Measurements from ENCODE around the gene BUB1B. TPM values are rescaled to one million over a fixed set of nuclear protein-coding genes. Genes with fewer than 3 reads are reported as not detected.

The BUB1B gene
- total RNA-seq, 1 donor from 2014 or later = 11.9 TPM

DNA sequence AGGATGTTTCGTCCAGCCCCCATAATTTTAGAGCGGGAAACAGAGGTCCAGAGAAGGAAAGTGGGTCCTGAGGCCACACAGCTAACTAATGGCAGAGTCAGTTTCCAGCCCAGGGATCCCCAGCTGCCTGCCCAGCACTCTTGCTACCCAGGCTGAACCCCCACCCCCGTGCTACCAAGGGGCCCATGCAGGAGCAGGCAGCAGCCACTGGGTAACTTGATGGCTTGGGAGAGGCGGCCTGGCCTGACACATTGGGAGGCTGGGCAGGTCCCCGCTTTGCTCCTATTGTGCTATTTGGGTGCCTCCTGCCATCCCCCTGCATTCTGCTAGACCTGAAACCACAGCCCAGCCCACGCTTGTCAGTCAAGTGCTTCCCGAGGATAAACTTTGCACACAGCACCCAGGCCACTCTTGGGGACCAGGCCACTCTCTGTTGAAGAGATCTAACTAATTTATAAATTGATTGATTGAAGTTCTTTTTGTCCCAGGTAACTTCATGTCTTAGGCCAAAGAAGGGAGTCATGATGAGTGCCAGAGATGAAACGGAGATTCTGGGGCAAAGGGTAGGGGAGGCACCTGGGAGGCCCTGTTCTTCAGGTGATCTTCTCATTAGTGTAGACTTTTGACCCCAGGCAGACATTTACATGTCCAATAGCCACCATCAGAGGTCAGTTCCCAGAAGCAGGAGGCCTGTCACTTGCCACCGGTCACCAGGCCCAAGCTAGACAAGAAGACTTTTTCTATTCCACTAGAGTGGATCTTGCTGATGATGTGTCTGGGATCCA lies 85.0 kb downstream of the BUB1B start:
- Mint-ChIP-seq H3K4me3 (ENCODE audit: unreplicated experiment) (no peak overlapping the region), H3K36me3 (ENCODE audit: low read depth, unreplicated experiment) (no peaks in the 10 kb centered on the region), H3K4me1 (ENCODE audit: unreplicated experiment) (peaks cover 5% of the 10 kb centered on the region), H3K27ac (ENCODE audit: unreplicated experiment) (no peak overlapping the region), H3K9me3 (ENCODE audit: unreplicated experiment) (no peaks in the 10 kb centered on the region), H3K27me3 (ENCODE audit: unreplicated experiment) (no peaks in the 10 kb centered on the region)
- no peak for TF ChIP-seq CTCF (IDR thresholded peaks at IDR 0.05; ENCODE audit: unreplicated experiment)
- no peak for DNase-seq (ENCODE audit: low spot score)

GRCh38 chr15:40246496-40247280 lies 85.8 kb downstream of the BUB1B start:
- H3K27ac Mint-ChIP-seq (ENCODE audit: unreplicated experiment) = no peak overlapping the region
- peaks cover 5% of the 10 kb centered on the region for H3K27me3 Mint-ChIP-seq (ENCODE audit: unreplicated experiment)
- peaks cover 5% of the 10 kb centered on the region for H3K4me1 Mint-ChIP-seq (ENCODE audit: unreplicated experiment)
- H3K36me3 Mint-ChIP-seq (ENCODE audit: low read depth, unreplicated experiment) = no peaks in the 10 kb centered on the region
- DNase-seq (ENCODE audit: low spot score) = no peak
- H3K4me3 Mint-ChIP-seq (ENCODE audit: unreplicated experiment) = no peak overlapping the region
- TF ChIP-seq CTCF (IDR thresholded peaks at IDR 0.05; ENCODE audit: unreplicated experiment) = no peak
- H3K9me3 Mint-ChIP-seq (ENCODE audit: unreplicated experiment) = no peaks in the 10 kb centered on the region

DNA sequence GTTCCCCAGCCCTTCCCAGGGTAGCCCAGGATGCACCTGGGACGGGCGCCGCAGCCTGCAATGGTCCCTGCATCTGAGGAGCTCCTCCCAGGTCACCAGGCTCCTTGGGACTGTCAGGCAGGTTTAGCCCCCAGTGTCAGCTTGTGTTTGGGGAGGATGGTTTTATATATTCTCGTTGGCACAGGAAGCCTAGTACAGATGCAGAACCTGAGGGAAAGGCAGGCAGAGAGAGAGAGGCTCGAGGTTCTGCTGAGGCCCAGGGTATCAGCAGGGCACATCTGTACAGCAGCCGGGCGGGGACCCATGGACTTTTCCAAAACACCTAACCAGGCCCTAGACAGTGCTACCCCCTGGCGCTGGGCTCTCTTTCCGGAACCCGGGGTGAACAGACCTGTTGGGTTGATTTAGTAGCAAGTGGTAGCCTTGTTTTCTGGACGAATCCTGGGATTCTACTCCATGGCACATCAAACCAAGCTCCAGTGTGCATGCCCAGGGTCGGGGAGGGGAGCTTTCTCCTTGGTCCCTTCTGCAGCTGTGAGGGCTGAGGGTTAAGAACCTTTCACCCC lies 86.6 kb downstream of the BUB1B start:
- no peak for TF ChIP-seq CTCF (IDR thresholded peaks at IDR 0.05; ENCODE audit: unreplicated experiment)
- H3K27ac Mint-ChIP-seq (ENCODE audit: unreplicated experiment) = no peak overlapping the region

DNA sequence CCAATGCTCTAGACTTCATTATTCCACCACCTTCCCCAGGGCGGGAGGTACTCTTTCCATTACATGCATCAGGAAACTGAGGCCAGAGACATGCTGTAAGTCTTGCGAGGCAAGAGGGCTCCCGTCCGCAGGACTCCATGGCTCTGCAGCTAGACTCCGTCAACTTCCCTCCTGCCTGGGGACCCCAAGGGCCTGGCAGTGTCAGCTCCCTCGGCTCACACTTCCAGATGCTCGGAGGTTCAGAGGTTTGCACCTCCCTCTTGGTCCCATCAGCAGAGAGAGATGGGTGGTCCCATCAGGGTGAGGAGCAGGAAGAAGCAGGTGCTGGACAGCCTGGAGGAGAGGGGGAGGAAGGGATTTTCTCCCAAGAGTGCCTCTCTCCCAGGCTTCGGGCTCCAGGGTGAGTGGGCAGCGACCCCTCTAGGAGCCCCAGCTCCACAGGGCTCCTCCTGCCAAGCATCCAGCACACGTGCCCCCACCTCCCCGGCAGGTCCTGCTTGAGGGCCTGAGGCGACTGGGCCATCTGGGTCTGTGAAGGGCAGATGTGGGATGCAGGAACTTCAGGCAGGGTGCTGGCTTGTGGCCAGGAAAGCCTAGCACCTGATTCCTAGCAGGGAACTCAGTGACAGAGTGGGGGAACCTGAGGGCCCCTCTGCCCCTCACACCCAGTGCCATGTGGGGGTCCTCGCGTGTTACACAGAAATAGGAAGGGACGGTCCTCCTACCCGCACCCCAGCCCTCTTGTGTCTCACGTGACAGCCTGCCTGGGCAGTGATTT lies 87.3 kb downstream of the BUB1B start:
- peaks cover 7% of the 10 kb centered on the region for H3K27me3 Mint-ChIP-seq (ENCODE audit: unreplicated experiment)

More for the DNA sequence above, 86.6 kb downstream of the BUB1B start:
- Mint-ChIP-seq H3K4me3 (ENCODE audit: unreplicated experiment) (no peak overlapping the region), H3K36me3 (ENCODE audit: low read depth, unreplicated experiment) (no peaks in the 10 kb centered on the region), H3K4me1 (ENCODE audit: unreplicated experiment) (peaks cover 5% of the 10 kb centered on the region), H3K9me3 (ENCODE audit: unreplicated experiment) (no peaks in the 10 kb centered on the region), H3K27me3 (ENCODE audit: unreplicated experiment) (peaks cover 7% of the 10 kb centered on the region)
- DNase-seq (ENCODE audit: low spot score) = no peak

More for the DNA sequence above, 87.3 kb downstream of the BUB1B start:
- peaks cover 2% of the 10 kb centered on the region for H3K4me1 Mint-ChIP-seq (ENCODE audit: unreplicated experiment)
- no peak overlapping the region for H3K4me3 Mint-ChIP-seq (ENCODE audit: unreplicated experiment)
- H3K36me3 Mint-ChIP-seq (ENCODE audit: low read depth, unreplicated experiment) = no peaks in the 10 kb centered on the region
- TF ChIP-seq CTCF (IDR thresholded peaks at IDR 0.05; ENCODE audit: unreplicated experiment) = no peak
- no peak overlapping the region for H3K27ac Mint-ChIP-seq (ENCODE audit: unreplicated experiment)
- H3K9me3 Mint-ChIP-seq (ENCODE audit: unreplicated experiment) = no peaks in the 10 kb centered on the region
- DNase-seq (ENCODE audit: low spot score) = no peak

Data from endothelial cell (in vitro differentiated cells).